HepG2 (cell line): Measurements from ENCODE around the gene EPG5. TPM values are rescaled to one million over a fixed set of nuclear protein-coding genes. Genes with fewer than 3 reads are reported as not detected.
A peak's percentile ranks its signal among the peaks of the same experiment; 100 is the strongest.

Experiments
- ADNP ChIP-seq: sonication (generic); formaldehyde crosslinking; IDR thresholded peaks from 2 replicates; pipeline ENCODE4 v1.4.0; 2020; ENCODE audit warnings: missing genetic modification reagents
- CREB3 ChIP-seq: sonication (generic); formaldehyde crosslinking; IDR thresholded peaks from 2 replicates; pipeline ENCODE4 v1.5.0; 2020; ENCODE audit warnings: missing genetic modification reagents
- FOSL2 ChIP-seq: sonication (generic); formaldehyde crosslinking; IDR thresholded peaks from 2 replicates; pipeline ENCODE4 v1.4.0; 2020; ENCODE audit warnings: missing genetic modification reagents
- HDAC1 ChIP-seq: sonication (generic); formaldehyde crosslinking; IDR thresholded peaks from 2 replicates; pipeline ENCODE4 v1.5.1; 2020; ENCODE audit warnings: mild to moderate bottlenecking, missing genetic modification reagents
- HMG20A ChIP-seq: IDR thresholded peaks from 2 replicates; pipeline ENCODE4 v1.6.1; 2016; ENCODE audit warnings: borderline replicate concordance
- RCOR2 ChIP-seq: IDR thresholded peaks from 2 replicates; pipeline ENCODE4 v1.6.1; 2016; ENCODE audit warnings: missing biosample characterization, missing genetic modification reagents
- RFX5 ChIP-seq: IDR thresholded peaks from 2 replicates; pipeline ENCODE4 v1.6.1; 2011; ENCODE audit warnings: low read depth, low read length, improper control_type of control experiment
- SIN3A ChIP-seq: IDR thresholded peaks from 2 replicates; pipeline ENCODE4 v1.6.1; 2011; ENCODE audit warnings: low read depth, mild to moderate bottlenecking, control low read depth, low read length, borderline replicate concordance
- ZFAT ChIP-seq: sonication (generic); formaldehyde crosslinking; conservative IDR thresholded peaks from 2 replicates; pipeline ENCODE4 v1.8.1; 2023; ENCODE audit warnings: missing genetic modification reagents, inconsistent platforms
- ZNF143 ChIP-seq: sonication (generic); formaldehyde crosslinking; IDR thresholded peaks from 2 replicates; pipeline ENCODE4 v1.4.0; 2020; ENCODE audit warnings: missing genetic modification reagents
- ZNF430 ChIP-seq: sonication (generic); formaldehyde crosslinking; IDR thresholded peaks from 2 replicates; pipeline ENCODE4 v1.9.0; 2021; ENCODE audit warnings: mild to moderate bottlenecking, missing genetic modification reagents
- ZNF720 ChIP-seq: sonication (generic); formaldehyde crosslinking; IDR thresholded peaks from 2 replicates; pipeline ENCODE4 v1.4.0; 2020; ENCODE audit warnings: missing genetic modification reagents
- polyA plus RNA-seq, 8 experiments: library from polyadenylated mRNA; depleted of rRNA in 3 of 8; stranded (reverse) in 7 of 8; unstranded in 1 of 8; fragments of >200 nt; fragmentation: Illumina TruSeq in 4 of 8; extraction: Trizol in 4 of 8; gene quantifications; 2 replicates each; pipeline versions ENCODE4 v1.2.1 to v1.2.3, GENCODE V29; 2011 to 2016; ENCODE audit warnings: low read depth in 4 of 8, missing spikeins in 1 of 8, mixed read lengths in 1 of 8; ENCODE audit not compliant: insufficient read depth in 1 of 8
- total RNA-seq, 5 experiments: library from RNA; depleted of rRNA; stranded (reverse); fragments of >200 nt; fragmentation: Illumina TruSeq; extraction: Trizol; gene quantifications; 2 replicates each; pipeline ENCODE4 v1.2.3, GENCODE V29; 2016; ENCODE audit warnings: low read depth in 1 of 5
- TF ChIP-seq, protein P1 (sequence below): sonication (generic); formaldehyde crosslinking; IDR thresholded peaks from 2 replicates; pipeline ENCODE4 v1.4.0; 2020; ENCODE audit warnings: mild to moderate bottlenecking, missing genetic modification reagents
- TF ChIP-seq, protein P2 (sequence below): sonication (generic); formaldehyde crosslinking; IDR thresholded peaks from 2 replicates; pipeline ENCODE4 v1.4.0; 2020; ENCODE audit warnings: missing genetic modification reagents

Gene EPG5
- total and polyA plus RNA-seq, 2 of the 13 experiments (the other 11 are each of a cell fraction or from before 2014, with no cell fraction given): 6.7 to 9.3 TPM

- TF ChIP-seq RCOR2 (CRISPR knock-in tag) (peak; percentile 25; the same call in 1 of the 2 replicates), ZNF720 (CRISPR knock-in tag) (no peak), SIN3A (peak; percentile 77; the same call in 1 of the 2 replicates), CREB3 (CRISPR knock-in tag) (no peak), FOSL2 (CRISPR knock-in tag) (peak; percentile 86), RFX5 (no peak), ZNF430 (CRISPR knock-in tag) (peak; percentile 49), ZNF143 (CRISPR knock-in tag) (no peak; the same call in 1 of the 2 replicates), ADNP (CRISPR knock-in tag) (no peak), HDAC1 (CRISPR knock-in tag) (peak; percentile 91), ZFAT (CRISPR knock-in tag) (no peak), HMG20A (CRISPR knock-in tag) (no peak)
- TF ChIP-seq, protein P1, sequence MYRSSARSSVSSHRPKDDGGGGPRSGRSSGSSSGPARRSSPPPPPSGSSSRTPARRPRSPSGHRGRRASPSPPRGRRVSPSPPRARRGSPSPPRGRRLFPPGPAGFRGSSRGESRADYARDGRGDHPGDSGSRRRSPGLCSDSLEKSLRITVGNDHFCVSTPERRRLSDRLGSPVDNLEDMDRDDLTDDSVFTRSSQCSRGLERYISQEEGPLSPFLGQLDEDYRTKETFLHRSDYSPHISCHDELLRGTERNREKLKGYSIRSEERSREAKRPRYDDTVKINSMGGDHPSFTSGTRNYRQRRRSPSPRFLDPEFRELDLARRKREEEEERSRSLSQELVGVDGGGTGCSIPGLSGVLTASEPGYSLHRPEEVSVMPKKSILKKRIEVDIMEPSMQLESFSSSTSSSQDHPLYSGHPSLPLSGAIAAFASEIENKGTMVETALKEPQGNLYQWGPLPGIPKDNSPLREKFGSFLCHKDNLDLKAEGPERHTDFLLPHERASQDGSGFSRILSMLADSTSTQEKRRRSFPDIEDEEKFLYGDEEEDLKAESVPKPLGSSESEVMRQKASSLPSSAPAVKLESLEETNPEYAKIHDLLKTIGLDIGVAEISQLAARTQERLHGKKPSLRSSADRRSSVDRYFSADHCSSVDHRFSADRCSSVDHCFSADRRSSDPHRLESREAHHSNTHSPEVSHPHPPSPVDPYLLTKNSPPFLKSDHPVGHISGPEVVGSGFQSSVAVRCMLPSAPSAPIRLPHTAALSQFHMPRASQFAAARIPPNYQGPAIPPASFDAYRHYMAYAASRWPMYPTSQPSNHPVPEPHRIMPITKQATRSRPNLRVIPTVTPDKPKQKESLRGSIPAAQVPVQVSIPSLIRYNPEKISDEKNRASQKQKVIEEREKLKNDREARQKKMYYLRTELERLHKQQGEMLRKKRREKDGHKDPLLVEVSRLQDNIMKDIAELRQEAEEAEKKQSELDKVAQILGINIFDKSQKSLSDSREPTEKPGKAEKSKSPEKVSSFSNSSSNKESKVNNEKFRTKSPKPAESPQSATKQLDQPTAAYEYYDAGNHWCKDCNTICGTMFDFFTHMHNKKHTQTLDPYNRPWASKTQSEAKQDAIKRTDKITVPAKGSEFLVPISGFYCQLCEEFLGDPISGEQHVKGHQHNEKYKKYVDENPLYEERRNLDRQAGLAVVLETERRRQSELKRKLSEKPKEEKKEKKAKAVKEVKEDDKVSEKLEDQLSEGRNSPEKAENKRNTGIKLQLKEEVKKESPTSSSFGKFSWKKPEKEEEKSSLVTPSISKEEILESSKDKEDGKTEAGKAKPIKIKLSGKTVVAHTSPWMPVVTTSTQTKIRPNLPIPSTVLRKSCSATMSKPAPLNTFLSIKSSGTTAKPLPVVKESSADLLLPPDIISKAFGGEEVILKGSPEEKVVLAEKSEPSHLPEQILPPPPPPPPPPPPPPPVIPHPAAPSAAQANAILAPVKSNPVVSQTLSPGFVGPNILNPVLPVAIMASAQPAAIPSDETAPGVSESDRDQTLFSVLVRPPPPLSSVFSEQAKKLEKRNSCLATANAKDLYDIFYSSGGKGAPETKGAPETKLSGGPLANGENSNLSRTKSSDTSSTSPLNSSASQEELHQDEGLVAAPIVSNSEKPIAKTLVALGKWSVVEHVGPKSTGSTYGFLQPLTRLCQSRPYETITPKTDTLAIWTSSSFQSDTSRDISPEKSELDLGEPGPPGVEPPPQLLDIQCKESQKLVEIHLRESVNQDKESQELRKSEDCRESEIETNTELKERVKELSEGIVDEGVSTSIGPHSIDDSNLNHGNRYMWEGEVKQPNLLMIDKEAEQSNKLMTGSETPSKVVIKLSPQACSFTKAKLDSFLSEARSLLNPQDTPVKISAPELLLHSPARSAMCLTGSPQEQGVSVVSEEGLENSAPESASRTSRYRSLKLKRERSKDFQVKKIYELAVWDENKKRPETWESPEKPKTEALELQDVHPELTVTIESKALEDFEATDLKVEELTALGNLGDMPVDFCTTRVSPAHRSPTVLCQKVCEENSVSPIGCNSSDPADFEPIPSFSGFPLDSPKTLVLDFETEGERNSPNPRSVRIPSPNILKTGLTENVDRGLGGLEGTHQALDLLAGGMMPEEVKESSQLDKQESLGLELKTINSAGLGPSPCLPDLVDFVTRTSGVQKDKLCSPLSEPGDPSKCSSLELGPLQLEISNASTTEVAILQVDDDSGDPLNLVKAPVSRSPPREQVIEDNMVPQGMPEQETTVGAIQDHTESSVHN (CRISPR knock-in tag): 0 out of 2 replicates have a peak, but pooled peaks have one; percentile 55
- TF ChIP-seq, protein P2, sequence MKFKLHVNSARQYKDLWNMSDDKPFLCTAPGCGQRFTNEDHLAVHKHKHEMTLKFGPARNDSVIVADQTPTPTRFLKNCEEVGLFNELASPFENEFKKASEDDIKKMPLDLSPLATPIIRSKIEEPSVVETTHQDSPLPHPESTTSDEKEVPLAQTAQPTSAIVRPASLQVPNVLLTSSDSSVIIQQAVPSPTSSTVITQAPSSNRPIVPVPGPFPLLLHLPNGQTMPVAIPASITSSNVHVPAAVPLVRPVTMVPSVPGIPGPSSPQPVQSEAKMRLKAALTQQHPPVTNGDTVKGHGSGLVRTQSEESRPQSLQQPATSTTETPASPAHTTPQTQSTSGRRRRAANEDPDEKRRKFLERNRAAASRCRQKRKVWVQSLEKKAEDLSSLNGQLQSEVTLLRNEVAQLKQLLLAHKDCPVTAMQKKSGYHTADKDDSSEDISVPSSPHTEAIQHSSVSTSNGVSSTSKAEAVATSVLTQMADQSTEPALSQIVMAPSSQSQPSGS: 0 out of 2 replicates have a peak, but pooled peaks have one; percentile 55
Observed at GRCh38 chr18:45967007-45967706, at the start of gene EPG5 (continued).
